Measurements from ENCODE around the gene ZNF469. TPM values are rescaled to one million over a fixed set of nuclear protein-coding genes. Genes with fewer than 3 reads are reported as not detected.

The ZNF469 gene
- total RNA-seq, 1 donor from 2014 or later: 1.5 TPM

GRCh38 chr16:88404769-88405168, 22.0 kb downstream of the ZNF469 start:
- Mint-ChIP-seq H3K4me1 (ENCODE audit: unreplicated experiment) (peaks cover 14% of the 10 kb centered on the region), H3K27ac (no peak overlapping the region), H3K36me3 (no peaks in the 10 kb centered on the region), H3K9me3 (no peaks in the 10 kb centered on the region), H3K27me3 (peaks cover 3% of the 10 kb centered on the region), H3K4me3 (no peak overlapping the region)
- no peak for TF ChIP-seq CTCF (conservative IDR thresholded peaks at IDR 0.05)
- DNase-seq (ENCODE audit: extremely low spot score, unreplicated experiment): no peak

GRCh38 chr16:88405216-88406060, 22.7 kb downstream of the ZNF469 start:
- H3K27ac Mint-ChIP-seq: no peak overlapping the region

GRCh38 chr16:88406096-88407041, 23.6 kb downstream of the ZNF469 start:
- Mint-ChIP-seq H3K4me3 (no peak overlapping the region), H3K36me3 (no peaks in the 10 kb centered on the region), H3K4me1 (ENCODE audit: unreplicated experiment) (peaks cover 14% of the 10 kb centered on the region), H3K27me3 (peaks cover 3% of the 10 kb centered on the region), H3K9me3 (no peaks in the 10 kb centered on the region), H3K27ac (no peak overlapping the region)
- TF ChIP-seq CTCF (conservative IDR thresholded peaks at IDR 0.05): peak; percentile 56
- no peak for DNase-seq (ENCODE audit: extremely low spot score, unreplicated experiment)

More at GRCh38 chr16:88405216-88406060, 22.7 kb downstream of the ZNF469 start:
- no peak for TF ChIP-seq CTCF (conservative IDR thresholded peaks at IDR 0.05)
- Mint-ChIP-seq H3K9me3 (no peaks in the 10 kb centered on the region), H3K27me3 (peaks cover 3% of the 10 kb centered on the region), H3K36me3 (no peaks in the 10 kb centered on the region), H3K4me1 (ENCODE audit: unreplicated experiment) (peaks cover 14% of the 10 kb centered on the region), H3K4me3 (no peak overlapping the region)
- DNase-seq (ENCODE audit: extremely low spot score, unreplicated experiment): no peak

GRCh38 chr16:88407042-88407420, 24.3 kb downstream of the ZNF469 start:
- Mint-ChIP-seq H3K36me3 (no peaks in the 10 kb centered on the region), H3K27ac (no peak overlapping the region), H3K9me3 (no peaks in the 10 kb centered on the region), H3K27me3 (peaks cover 3% of the 10 kb centered on the region), H3K4me3 (no peak overlapping the region), H3K4me1 (ENCODE audit: unreplicated experiment) (peaks cover 14% of the 10 kb centered on the region)
- TF ChIP-seq CTCF (conservative IDR thresholded peaks at IDR 0.05): no peak
- DNase-seq (ENCODE audit: extremely low spot score, unreplicated experiment): no peak

GRCh38 chr16:88407807-88408206, 25.0 kb downstream of the ZNF469 start:
- peaks cover 14% of the 10 kb centered on the region for H3K4me1 Mint-ChIP-seq (ENCODE audit: unreplicated experiment)
- no peak for DNase-seq (ENCODE audit: extremely low spot score, unreplicated experiment)
- H3K4me3 Mint-ChIP-seq: no peak overlapping the region
- no peaks in the 10 kb centered on the region for H3K9me3 Mint-ChIP-seq
- TF ChIP-seq CTCF (conservative IDR thresholded peaks at IDR 0.05): no peak
- H3K27ac Mint-ChIP-seq: no peak overlapping the region
- H3K27me3 Mint-ChIP-seq: peaks cover 3% of the 10 kb centered on the region
- no peaks in the 10 kb centered on the region for H3K36me3 Mint-ChIP-seq
